K562 (cell line): ENCODE data around the gene MAGI2. TPM values are rescaled to one million over a fixed set of nuclear protein-coding genes. Genes with fewer than 3 reads are reported as not detected.

Source experiments
- ATAC-seq: fragments of 200-7000 bp; cut with Tn5 transposase; 3 replicates; pipeline ENCODE4 v1.9.1; 2020; ENCODE audit warnings: moderate library complexity
- BruUV-seq: library from RNA; stranded (reverse); fragments of 400-500 nt; replicated peaks from 2 replicates; lab custom pipeline; 2021; lab: Mats Ljungman, UMichigan
- CTCF ChIA-PET: fragments of 300-600 bp; formaldehyde crosslinking; extraction: SDS; loops from one replicate; lab custom pipeline; 2021; ENCODE audit warnings: low intra/inter-chr PET ratio; lab: Yijun Ruan, JAX
- POLR2A ChIA-PET: fragments of 300-600, 350-650 bp; sonication (Branson Sonifier 250); formaldehyde crosslinking; extraction: SDS; loops from one replicate; lab custom pipeline; 2021; ENCODE audit warnings: antibody characterized with exemption, inconsistent platforms; lab: Yijun Ruan, JAX
- DNase-seq, 4 experiments: peaks; one replicate each; pipeline versions ENCODE4 v3.0.0 to v3.0.0-alpha.2; 2011 to 2018; ENCODE audit warnings: low spot score in 3 of 4, mixed read lengths in 3 of 4; ENCODE audit errors: extremely low read depth in 1 of 4
- FAIRE-seq: peaks from 2 replicates; lab custom pipeline; 2011; peaks lifted over from hg19 to GRCh38; lab: Jason Lieb, UNC
- H2AFZ ChIP-seq: 2 replicates; pipeline ENCODE4 v1.6.0; 2011; ENCODE audit warnings: low read depth, low read length, control low read depth, inconsistent platforms
- H3K27ac ChIP-seq: fragments of 200-600 bp; 3 replicates; pipeline ENCODE4 v1.8.0; 2011; ENCODE audit warnings: low read depth, mild to moderate bottlenecking, control low read depth, inconsistent platforms, low read length, moderate library complexity, mixed read lengths; ENCODE audit errors: extremely low read depth
- H3K27me3 ChIP-seq, 2 experiments: fragments of 300-600 bp in 1 of 2; 2 replicates in 1 of 2; 3 replicates in 1 of 2; pipeline versions ENCODE4 v1.6.0 to v1.8.0; 2011; ENCODE audit warnings: inconsistent platforms in 2 of 2, low read length in 2 of 2, mild to moderate bottlenecking in 1 of 2, mixed read lengths in 1 of 2, moderate library complexity in 1 of 2; ENCODE audit not compliant: control insufficient read depth in 2 of 2, insufficient read depth in 2 of 2
- H3K36me3 ChIP-seq: fragments of 300-600 bp; 3 replicates; pipeline ENCODE4 v1.8.0; 2011; ENCODE audit warnings: mild to moderate bottlenecking, low read length, inconsistent platforms; ENCODE audit not compliant: control insufficient read depth, insufficient read depth
- H3K4me1 ChIP-seq, 2 experiments: fragments of 200-600 bp in 1 of 2; replicated peaks in 1 of 2; 2 replicates in 1 of 2; 3 replicates in 1 of 2; pipeline versions ENCODE4 v1.5.1 to v1.8.0; 2011; ENCODE audit warnings: inconsistent platforms in 2 of 2, low read length in 2 of 2, mild to moderate bottlenecking in 1 of 2, mixed read lengths in 1 of 2, moderate library complexity in 1 of 2; ENCODE audit not compliant: control insufficient read depth in 2 of 2, insufficient read depth in 2 of 2
- H3K4me2 ChIP-seq: 2 replicates; pipeline ENCODE4 v1.6.1; 2011; ENCODE audit warnings: low read length, control low read depth, inconsistent platforms, mixed read lengths; ENCODE audit not compliant: insufficient read depth
- H3K4me3 ChIP-seq: fragments of 200-600 bp; sonication (generic), shearing (Covaris generic); 2 replicates; pipeline ENCODE4 v1.5.1; 2016; ENCODE audit warnings: control low read depth, inconsistent platforms
- H3K79me2 ChIP-seq: fragments of 200-600 bp; 3 replicates; pipeline ENCODE4 v1.8.0; 2011; ENCODE audit warnings: low read length, inconsistent platforms; ENCODE audit not compliant: control insufficient read depth, insufficient read depth
- H3K9ac ChIP-seq, 2 experiments: 2 replicates each; pipeline versions ENCODE4 v1.6.0 to v1.6.1; 2011; ENCODE audit warnings: low read depth in 2 of 2, low read length in 2 of 2, control low read depth in 1 of 2, inconsistent platforms in 1 of 2, mild to moderate bottlenecking in 1 of 2, mixed read lengths in 1 of 2; ENCODE audit not compliant: insufficient read depth in 1 of 2
- H3K9me1 ChIP-seq: one replicate; pipeline ENCODE4 v1.6.0; 2011; ENCODE audit warnings: inconsistent platforms, mild to moderate bottlenecking, low read length, moderate library complexity; ENCODE audit not compliant: control insufficient read depth, insufficient read depth
- H3K9me3 ChIP-seq: replicated peaks from 2 replicates; pipeline ENCODE4 v1.5.1; 2011; ENCODE audit warnings: low read depth, low read length, inconsistent platforms; ENCODE audit not compliant: control insufficient read depth, insufficient read depth
- H4K20me1 ChIP-seq: replicated peaks from 2 replicates; pipeline ENCODE4 v1.6.1; 2011; ENCODE audit warnings: low read length, inconsistent platforms, mixed read lengths; ENCODE audit not compliant: control insufficient read depth, insufficient read depth
- CBX8 ChIP-seq: fragments of 200-600 bp; sonication (generic); IDR thresholded peaks from 2 replicates; pipeline ENCODE4 v1.6.1; 2012; ENCODE audit warnings: borderline replicate concordance, mixed run types, low read depth, mild to moderate bottlenecking, moderate library complexity, mixed read lengths, low read length, control low read depth, inconsistent platforms; ENCODE audit not compliant: poor library complexity, severe bottlenecking; ENCODE audit errors: extremely low read depth
- FOXK1 ChIP-seq: sonication (generic); formaldehyde crosslinking; IDR thresholded peaks from 2 replicates; pipeline ENCODE4 v1.8.0; 2022; ENCODE audit warnings: missing genetic modification reagents, mild to moderate bottlenecking, borderline replicate concordance
- KLF1 ChIP-seq: fragments of 450-650 bp; IDR thresholded peaks from 2 replicates; pipeline ENCODE4 v1.6.1; 2016; ENCODE audit warnings: missing genetic modification characterization, missing compliant biosample characterization
- NFE2 ChIP-seq: IDR thresholded peaks from 2 replicates; pipeline ENCODE4 v1.6.1; 2014; ENCODE audit warnings: antibody characterized with exemption, low read depth
- RBM14 ChIP-seq: fragments of 200-400 bp; formaldehyde crosslinking; IDR thresholded peaks from 2 replicates; pipeline ENCODE4 v1.6.1; 2018; ENCODE audit warnings: low read depth, mild to moderate bottlenecking, low read length, moderate library complexity, borderline replicate concordance; ENCODE audit not compliant: insufficient read depth
- SIX5 ChIP-seq, 2 experiments: IDR thresholded peaks; 2 replicates each; pipeline ENCODE4 v1.6.1; 2011; ENCODE audit warnings: low read length in 2 of 2, borderline replicate concordance in 1 of 2, low read depth in 1 of 2, mild to moderate bottlenecking in 1 of 2, moderate library complexity in 1 of 2; ENCODE audit not compliant: insufficient read depth in 1 of 2
- TSC22D4 ChIP-seq: fragments of 450-650 bp; IDR thresholded peaks from 2 replicates; pipeline ENCODE4 v1.6.1; 2016; ENCODE audit warnings: missing genetic modification characterization, missing biosample characterization, control low read depth
- ZC3H4 ChIP-seq: sonication (generic); formaldehyde crosslinking; IDR thresholded peaks from 2 replicates; pipeline ENCODE4 v1.9.0; 2021; ENCODE audit warnings: missing genetic modification reagents, borderline replicate concordance
- ZNF124 ChIP-seq: sonication (generic); formaldehyde crosslinking; IDR thresholded peaks from 2 replicates; pipeline ENCODE4 v1.8.1; 2022; ENCODE audit warnings: missing genetic modification reagents
- ZNF217 ChIP-seq: sonication (generic); formaldehyde crosslinking; IDR thresholded peaks from 2 replicates; pipeline ENCODE4 v1.8.0; 2022; ENCODE audit warnings: mild to moderate bottlenecking, missing genetic modification reagents
- WGBS: fragments of 100-300 bp; shearing (Covaris generic); methylation state at CpG from one replicate; pipeline ENCODE4 v1.1.6; 2016; ENCODE audit warnings: low coverage, mixed read lengths; ENCODE audit not compliant: insufficient coverage; ENCODE audit errors: missing lambda C conversion rate; 5-methylcytosine and 5-hydroxymethylcytosine counted together
- in situ Hi-C: fragments of 300-500 bp; cut with MboI; formaldehyde crosslinking; loops from 4 replicates; pipeline ENCODE4 v1.15.0; 2018; ENCODE audit warnings: inconsistent platforms, mixed read lengths
- intact Hi-C: fragments of 100-400 bp; cut with micrococcal nuclease; formaldehyde crosslinking; loops from 2 replicates; pipeline ENCODE4 v1.14.2; 2022
- polyA plus RNA-seq, 8 experiments: library from polyadenylated mRNA; depleted of rRNA in 4 of 8; stranded (reverse) in 5 of 8; unstranded in 3 of 8; fragments of >200 nt; fragmentation: Nextera tagmentation in 2 of 8; fragmentation: Illumina TruSeq in 1 of 8; extraction: Ambion mirVana in 2 of 8; extraction: Trizol in 1 of 8; gene quantifications; 2 replicates each; pipeline versions ENCODE4 v1.2.1 to v1.2.3, GENCODE V29; 2011 to 2014; ENCODE audit warnings: inconsistent platforms in 1 of 8, missing spikeins in 1 of 8
- total RNA-seq, 7 experiments: library from RNA; depleted of rRNA in 6 of 7; stranded (reverse); fragments of >200 nt in 6 of 7; fragmentation: Illumina TruSeq in 2 of 7; extraction: Trizol in 2 of 7; gene quantifications; 2 replicates each; pipeline versions ENCODE4 v1.2.1 to v1.2.3, GENCODE V29; 2011 to 2021; ENCODE audit warnings: low replicate concordance in 1 of 7

Gene MAGI2
- total and polyA plus RNA-seq, 9 of the 15 experiments (the other 6 are each of a cell fraction or from before 2014, with no cell fraction given) = 0.27 to 1.4 (median 0.70) TPM

DNA sequence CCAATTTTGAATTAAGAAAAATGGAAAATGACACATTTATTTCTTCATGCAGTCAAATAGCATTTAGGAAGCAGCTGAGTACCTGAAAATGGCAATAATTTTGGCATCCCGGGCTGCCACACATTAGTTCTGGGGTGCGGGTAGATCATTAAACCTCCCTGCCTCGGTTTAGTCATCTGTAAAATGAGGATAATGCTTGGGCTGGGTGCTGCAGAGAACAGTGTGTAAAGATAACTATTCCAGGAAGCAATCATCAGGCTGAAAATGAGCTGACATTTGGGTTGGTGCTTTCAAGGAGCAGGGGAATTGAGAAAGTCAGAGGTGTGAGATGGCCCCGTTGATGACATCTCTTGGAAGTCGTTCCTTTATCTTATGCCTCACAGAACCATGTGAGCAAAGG lies 887.7 kb downstream of the MAGI2 start:
- Histone ChIP-seq H3K9me3 (no peaks in the 10 kb centered on the region), H3K4me1 (no peaks in the 10 kb centered on the region), H3K4me3 (no peak overlapping the region), H3K4me2 (no peak overlapping the region), H3K9ac (no peak overlapping the region), H3K79me2 (no peaks in the 10 kb centered on the region), H3K27ac (no peak overlapping the region), H3K27me3 (no peaks in the 10 kb centered on the region), H3K9me1 (no peaks in the 10 kb centered on the region), H4K20me1 (no peaks in the 10 kb centered on the region), H3K36me3 (no peaks in the 10 kb centered on the region), H2AFZ (no peak overlapping the region)
- FAIRE-seq (no peak), DNase-seq (no peak), ATAC-seq (no peak)
- ChIA-PET CTCF (no interaction called here), POLR2A (interaction anchor here (0.6 kb wide), 1 partner anchor 170 kb away, joined by 3 read pairs; no protein-coding TSS in a partner anchor)
- BruUV-seq = no TSS peak
- 2% methylated on average over 5 of the region's 5 CpGs for WGBS
- intact Hi-C loops = no loop called here
- no peak for TF ChIP-seq NFE2
- no peak for TF ChIP-seq ZNF124
- TF ChIP-seq FOXK1 = no peak
- no peak for TF ChIP-seq KLF1
- no peak for TF ChIP-seq RBM14
- TF ChIP-seq ZNF217 (CRISPR knock-in tag) = no peak
- no peak for TF ChIP-seq CBX8
- TF ChIP-seq SIX5 (IDR thresholded peaks at IDR 0.05; ENCODE audit: borderline replicate concordance in 1 of 2, insufficient read depth in 1 of 2, low read depth in 1 of 2, low read length in 2 of 2) = no peak
- TF ChIP-seq TSC22D4 (tag) = no peak
- TF ChIP-seq ZC3H4 = no peak
- in situ Hi-C loops = no loop called here
